CD4-positive, alpha-beta memory T cell (primary cell): ENCODE measurements around the gene ZPR1. TPM values are rescaled to one million over a fixed set of nuclear protein-coding genes. Genes with fewer than 3 reads are reported as not detected.

Experiments used
- CTCF ChIA-PET: fragments of 350-600 bp; sonication (Branson Sonifier 250); formaldehyde crosslinking; loops from one replicate; lab custom pipeline; 2021; ENCODE audit warnings: inconsistent platforms; ENCODE audit not compliant: partially characterized antibody; lab: Charles Lee
- POLR2A ChIA-PET: fragments of 350-600 bp; sonication (Branson Sonifier 250); formaldehyde crosslinking; loops from one replicate; lab custom pipeline; 2021; ENCODE audit not compliant: partially characterized antibody; lab: Charles Lee
- DNase-seq, 5 donors: peaks; one replicate each; pipeline versions ENCODE4 v3.0.0 to v3.0.0-alpha.2; 2020 to 2022; ENCODE audit warnings: mixed read lengths in 1 of 5
- H3K27ac ChIP-seq: one replicate; pipeline ENCODE4 v1.7.0; 2013; ENCODE audit warnings: low read depth, low read length
- H3K27me3 ChIP-seq: 2 replicates; pipeline ENCODE4 v1.7.0; 2013; ENCODE audit warnings: mild to moderate bottlenecking, low read length, moderate library complexity; ENCODE audit not compliant: insufficient read depth
- H3K36me3 ChIP-seq: 2 replicates; pipeline ENCODE4 v1.7.0; 2013; ENCODE audit warnings: mild to moderate bottlenecking, low read length, moderate library complexity; ENCODE audit not compliant: insufficient read depth
- H3K4me1 ChIP-seq: 2 replicates; pipeline ENCODE4 v1.7.0; 2013; ENCODE audit warnings: mild to moderate bottlenecking, low read length, moderate library complexity; ENCODE audit not compliant: insufficient read depth
- H3K4me3 ChIP-seq, 2 donors: one replicate each; pipeline ENCODE4 v1.7.0; 2013; ENCODE audit warnings: low read length in 2 of 2, mild to moderate bottlenecking in 1 of 2
- H3K9me3 ChIP-seq, 2 donors: one replicate each; pipeline ENCODE4 v1.7.0; 2013; ENCODE audit warnings: low read length in 2 of 2, control low read depth in 1 of 2; ENCODE audit not compliant: control insufficient read depth in 1 of 2
- H3K27ac Mint-ChIP-seq, 7 donors: one replicate each; pipeline ENCODE4 v1.8.0; 2020 to 2021; ENCODE audit warnings: mixed read lengths in 7 of 7, mild to moderate bottlenecking in 6 of 7, inconsistent platforms in 3 of 7, moderate library complexity in 3 of 7
- H3K27me3 Mint-ChIP-seq, 2 donors: one replicate each; pipeline ENCODE4 v1.8.0; 2020 to 2021; ENCODE audit warnings: mixed read lengths in 2 of 2
- H3K36me3 Mint-ChIP-seq, 2 donors: one replicate each; pipeline ENCODE4 v1.8.0; 2020 to 2021; ENCODE audit warnings: mixed read lengths in 2 of 2, inconsistent platforms in 1 of 2, mild to moderate bottlenecking in 1 of 2
- H3K4me1 Mint-ChIP-seq, 4 donors: one replicate each; pipeline ENCODE4 v1.8.0; 2020 to 2021; ENCODE audit warnings: mixed read lengths in 4 of 4, mild to moderate bottlenecking in 1 of 4
- H3K4me3 Mint-ChIP-seq, 8 donors: one replicate each; pipeline ENCODE4 v1.8.0; 2020 to 2021; ENCODE audit warnings: mixed read lengths in 8 of 8, mild to moderate bottlenecking in 7 of 8, moderate library complexity in 6 of 8, inconsistent platforms in 3 of 8
- H3K9me3 Mint-ChIP-seq, 8 donors: one replicate each; pipeline ENCODE4 v1.8.0; 2020 to 2021; ENCODE audit warnings: mixed read lengths in 8 of 8, mild to moderate bottlenecking in 5 of 8, inconsistent platforms in 3 of 8, moderate library complexity in 1 of 8
- intact Hi-C: fragments of 100-400 bp; cut with micrococcal nuclease; formaldehyde crosslinking; loops from one replicate; pipeline ENCODE4 v1.15.1; 2023
- polyA plus RNA-seq, 2 donors: library from polyadenylated mRNA; unstranded; fragments of 300-500 nt; fragmentation: Illumina TruSeq; gene quantifications; one replicate each; pipeline ENCODE4 v1.2.3, GENCODE V29; 2021
- total RNA-seq, 2 experiments: library from RNA; stranded (reverse); gene quantifications; one replicate each; pipeline ENCODE4 v1.2.3, GENCODE V29; 2021

Gene ZPR1
- total and polyA plus RNA-seq, 4 experiments from 2014 or later: 45.8 to 73.4 (median 53.8) TPM

DNA sequence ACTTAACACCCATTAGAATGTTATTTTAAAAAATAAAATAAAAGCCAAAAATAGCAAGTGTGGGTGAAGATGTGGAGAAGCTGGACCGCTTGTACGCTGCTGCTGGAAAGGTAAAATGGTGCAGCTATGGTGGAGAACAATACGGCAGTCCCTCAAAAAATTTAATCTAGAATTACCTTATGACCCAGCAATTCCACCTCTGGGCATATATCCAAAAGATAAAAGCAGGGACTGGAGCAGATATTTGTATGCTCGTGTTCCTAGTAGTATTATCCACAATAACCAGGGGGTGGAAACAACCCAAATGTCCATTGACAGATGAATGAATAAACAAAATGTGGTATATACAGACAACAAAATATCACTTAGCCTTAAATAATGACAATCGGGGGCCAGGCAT lies 10.0 kb upstream of the ZPR1 start:
- intact Hi-C loops: no loop called here
- Mint-ChIP-seq H3K4me3 (no peak overlapping the region), H3K27me3 (peaks cover 6 to 13% of the 10 kb centered on the region in 2 donors), H3K27ac (no peak overlapping the region), H3K4me1 (peaks cover 0 to 3% (median 0%) of the 10 kb centered on the region in 4 donors), H3K9me3 (no peaks in the 10 kb centered on the region), H3K36me3 (no peaks in the 10 kb centered on the region)
- no peak for DNase-seq
- Histone ChIP-seq H3K36me3 (no peaks in the 10 kb centered on the region), H3K4me3 (no peak overlapping the region), H3K27me3 (no peaks in the 10 kb centered on the region), H3K27ac (no peak overlapping the region), H3K4me1 (no peaks in the 10 kb centered on the region), H3K9me3 (no peaks in the 10 kb centered on the region)
- CTCF ChIA-PET: interaction anchor here (1.1 kb wide), 1 partner anchor 308 kb away, joined by 4 read pairs; no protein-coding TSS in a partner anchor
- POLR2A ChIA-PET: interaction anchor here (1.0 kb wide), 1 partner anchor 10 kb away, joined by 3 read pairs; the partner anchor contains the start of gene ZPR1

DNA sequence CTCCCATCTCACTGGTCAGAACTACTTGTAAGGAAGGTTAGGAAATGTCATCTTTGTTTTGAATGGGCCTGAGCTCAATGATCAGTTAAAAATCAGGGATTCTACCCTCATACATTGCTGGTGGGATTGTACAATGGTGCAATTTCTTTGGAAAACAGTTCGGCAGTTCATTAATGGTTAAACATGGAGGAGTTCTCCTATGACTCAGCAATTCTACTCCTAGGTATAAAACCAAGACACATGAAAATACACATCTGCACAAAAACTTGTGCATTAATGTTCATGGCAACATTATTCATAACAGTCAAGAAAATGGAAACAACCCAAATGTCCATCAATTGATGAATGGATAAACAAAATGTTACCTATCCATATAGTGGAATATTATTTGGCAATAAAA lies 8.7 kb upstream of the ZPR1 start:
- H3K27ac Mint-ChIP-seq: no peak overlapping the region
- POLR2A ChIA-PET: no interaction called here
- Histone ChIP-seq H3K9me3 (no peaks in the 10 kb centered on the region), H3K36me3 (no peaks in the 10 kb centered on the region), H3K4me1 (peaks cover 2% of the 10 kb centered on the region), H3K27ac (no peak overlapping the region), H3K4me3 (no peak overlapping the region), H3K27me3 (no peaks in the 10 kb centered on the region)
- peaks cover 4 to 13% of the 10 kb centered on the region in 2 donors for H3K27me3 Mint-ChIP-seq
- H3K4me1 Mint-ChIP-seq: peaks cover 0 to 3% (median 1%) of the 10 kb centered on the region in 4 donors
- H3K4me3 Mint-ChIP-seq: no peak overlapping the region
- intact Hi-C loops: no loop called here
- no peak for DNase-seq
- H3K9me3 Mint-ChIP-seq: no peaks in the 10 kb centered on the region
- H3K36me3 Mint-ChIP-seq: no peaks in the 10 kb centered on the region
- CTCF ChIA-PET: interaction anchor here (11.4 to 12.8 kb wide), 2 partner anchors 40 to 310 kb away, joined by 189 to 212 read pairs; partner anchors contain the start of gene APOA1

DNA sequence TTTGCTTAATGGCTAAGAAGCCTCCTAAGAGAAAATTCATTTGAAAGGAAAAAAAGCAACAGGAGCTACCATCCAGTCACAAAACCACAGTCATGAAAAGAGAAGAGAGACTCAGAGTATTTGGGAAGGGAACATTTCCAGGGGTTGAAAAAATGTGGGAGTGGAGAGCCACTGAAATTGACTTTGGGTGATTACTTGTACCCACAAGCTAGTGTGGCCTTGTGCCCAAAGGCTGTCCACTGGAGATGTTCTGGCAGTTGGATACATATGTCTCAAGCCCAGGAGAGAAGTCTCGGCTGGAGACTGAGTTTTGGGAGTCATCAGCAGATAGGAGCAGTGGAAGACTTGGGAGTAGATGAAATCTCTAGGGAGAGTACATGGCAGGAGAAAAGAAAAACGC lies 7.0 kb upstream of the ZPR1 start:
- POLR2A ChIA-PET: interaction anchor here (0.7 kb wide), 1 partner anchor 59 kb away, joined by 3 read pairs; no protein-coding TSS in a partner anchor
- intact Hi-C loops: no loop called here

DNA sequence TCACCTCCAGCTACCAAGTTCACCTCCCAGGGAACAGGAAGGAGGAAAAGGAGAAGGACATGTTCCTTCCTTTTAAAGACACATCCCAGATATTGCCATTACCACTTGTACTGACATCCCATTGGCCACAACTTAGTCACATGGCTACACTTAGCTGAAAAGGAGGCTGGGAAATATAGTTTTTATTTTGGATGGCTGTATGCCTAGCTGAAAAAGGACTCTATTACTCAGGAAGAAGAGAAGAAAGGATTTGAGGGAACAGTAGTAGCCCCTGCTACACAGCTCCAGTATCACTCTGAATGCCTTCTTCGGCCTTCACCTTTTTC lies 5.9 kb upstream of the ZPR1 start:
- no peaks in the 10 kb centered on the region for H3K9me3 Mint-ChIP-seq
- H3K4me3 Mint-ChIP-seq: no peak overlapping the region
- CTCF ChIA-PET: interaction anchor here (0.9 to 12.8 kb wide), 8 partner anchors 42 to 433 kb away, joined by 3 to 212 read pairs (median 4); partner anchors contain the start of gene APOA1
- no peak overlapping the region for H3K27ac Mint-ChIP-seq
- Histone ChIP-seq H3K9me3 (no peaks in the 10 kb centered on the region), H3K4me3 (no peak overlapping the region), H3K4me1 (peaks cover 10% of the 10 kb centered on the region), H3K27ac (no peak overlapping the region), H3K36me3 (no peaks in the 10 kb centered on the region), H3K27me3 (no peaks in the 10 kb centered on the region)
- intact Hi-C loops: no loop called here
- peaks cover 2 to 9% of the 10 kb centered on the region in 2 donors for H3K27me3 Mint-ChIP-seq
- no peak for DNase-seq
- POLR2A ChIA-PET: no interaction called here
- H3K36me3 Mint-ChIP-seq: no peaks in the 10 kb centered on the region
- H3K4me1 Mint-ChIP-seq: peaks cover 6 to 15% (median 8%) of the 10 kb centered on the region in 4 donors

More for the DNA sequence above, 7.0 kb upstream of the ZPR1 start:
- no peak for DNase-seq
- no peaks in the 10 kb centered on the region for H3K9me3 ChIP-seq
- Mint-ChIP-seq H3K27ac (no peak overlapping the region), H3K36me3 (no peaks in the 10 kb centered on the region), H3K9me3 (no peaks in the 10 kb centered on the region), H3K27me3 (peaks cover 2 to 13% of the 10 kb centered on the region in 2 donors), H3K4me3 (no peak overlapping the region), H3K4me1 (peaks cover 5 to 12% (median 8%) of the 10 kb centered on the region in 4 donors)
- no peak overlapping the region for H3K4me3 ChIP-seq
- H3K36me3 ChIP-seq: no peaks in the 10 kb centered on the region
- no peak overlapping the region for H3K27ac ChIP-seq
- CTCF ChIA-PET: interaction anchor here (0.9 to 12.8 kb wide), 4 partner anchors 16 to 312 kb away, joined by 3 to 212 read pairs (median 96); partner anchors contain the start of gene APOA1
- peaks cover 10% of the 10 kb centered on the region for H3K4me1 ChIP-seq
- no peaks in the 10 kb centered on the region for H3K27me3 ChIP-seq

DNA sequence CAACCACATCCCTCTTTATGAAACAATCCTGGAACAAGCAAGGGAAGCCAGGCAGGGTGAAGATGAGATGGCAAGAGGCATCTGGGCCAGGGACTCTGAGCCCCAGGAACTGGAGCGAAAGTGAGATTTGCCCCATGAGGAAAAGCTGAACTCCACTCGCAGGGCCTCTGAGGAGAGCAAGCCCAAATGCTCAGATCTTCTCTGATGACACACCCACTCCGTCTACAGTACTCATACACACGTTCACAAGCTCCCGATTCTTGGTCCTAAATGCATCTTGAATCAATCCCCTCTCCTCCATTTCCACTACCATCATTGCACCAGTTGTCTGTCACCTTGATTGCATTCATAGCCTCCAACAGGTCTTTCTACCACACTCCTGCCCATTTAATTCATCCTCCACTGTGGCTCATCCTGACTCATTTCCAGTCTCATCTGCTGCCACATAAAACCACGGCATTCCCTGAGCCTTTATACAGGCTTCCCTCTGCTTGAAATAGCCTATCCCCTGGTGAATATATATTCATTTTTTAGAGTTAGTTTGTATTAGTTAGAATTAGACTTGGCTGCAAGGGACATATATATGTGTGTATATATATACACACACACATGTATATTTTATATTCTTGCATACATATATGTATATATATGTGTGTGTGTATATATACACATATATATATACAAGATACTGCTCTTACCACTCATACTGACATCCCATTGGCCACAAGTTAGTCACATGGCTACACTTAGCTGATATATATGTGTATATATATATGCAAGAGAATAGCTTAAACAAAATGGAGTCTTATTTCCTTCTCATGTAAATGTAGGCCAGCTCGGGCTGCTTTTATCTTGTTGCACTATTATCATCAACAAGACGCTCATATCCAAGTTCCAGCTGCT lies 5.3 kb upstream of the ZPR1 start:
- no peaks in the 10 kb centered on the region for H3K27me3 ChIP-seq
- Mint-ChIP-seq H3K27me3 (peaks cover 2 to 9% of the 10 kb centered on the region in 2 donors), H3K4me1 (peaks cover 10 to 21% (median 14%) of the 10 kb centered on the region in 4 donors), H3K27ac (peak overlapping the region in 1 of 7 donors; percentile 87), H3K36me3 (peaks cover 0 to 3% of the 10 kb centered on the region in 2 donors), H3K4me3 (no peak overlapping the region), H3K9me3 (no peaks in the 10 kb centered on the region)
- CTCF ChIA-PET: interaction anchor here (0.9 to 12.8 kb wide), 10 partner anchors 10 to 434 kb away, joined by 3 to 212 read pairs (median 4); partner anchors contain the start of gene APOA1
- POLR2A ChIA-PET: interaction anchor here (1.5 kb wide), 1 partner anchor 42 kb away, joined by 4 read pairs; no protein-coding TSS in a partner anchor
- no peaks in the 10 kb centered on the region for H3K9me3 ChIP-seq
- no peak overlapping the region for H3K4me3 ChIP-seq
- intact Hi-C loops: no loop called here
- peaks cover 16% of the 10 kb centered on the region for H3K4me1 ChIP-seq
- H3K27ac ChIP-seq: no peak overlapping the region
- H3K36me3 ChIP-seq: no peaks in the 10 kb centered on the region
- DNase-seq: no peak

- Histone ChIP-seq H3K9me3 (no peaks in the 10 kb centered on the region), H3K27ac (no peak overlapping the region), H3K4me1 (peaks cover 19% of the 10 kb centered on the region), H3K36me3 (no peaks in the 10 kb centered on the region), H3K4me3 (no peak overlapping the region), H3K27me3 (no peaks in the 10 kb centered on the region)
- Mint-ChIP-seq H3K36me3 (peaks cover 0 to 7% of the 10 kb centered on the region in 2 donors), H3K27ac (no peak overlapping the region), H3K9me3 (no peaks in the 10 kb centered on the region), H3K4me3 (no peak overlapping the region), H3K27me3 (peaks cover 2 to 9% of the 10 kb centered on the region in 2 donors), H3K4me1 (peaks cover 10 to 25% (median 17%) of the 10 kb centered on the region in 4 donors)
- intact Hi-C loops: no loop called here
- POLR2A ChIA-PET: interaction anchor here (1.5 to 2.3 kb wide), 2 partner anchors 43 to 313 kb away, joined by 4 to 13 read pairs; no protein-coding TSS in a partner anchor
- CTCF ChIA-PET: interaction anchor here (1.0 to 12.8 kb wide), 14 partner anchors 9 to 435 kb away, joined by 3 to 212 read pairs (median 11); partner anchors contain the start of genes APOA1, BUD13 and SIK3
- DNase-seq: no peak
These were observed 4.5 kb upstream of the ZPR1 start for GRCh38 chr11:116792144-116792868.
